Keratinocyte (primary cell): Measurements from ENCODE around the gene RNPEPL1.

Source experiments
- EZH2 ChIP-seq: IDR thresholded peaks from one replicate; pipeline ENCODE4 v1.6.1; 2012; ENCODE audit warnings: inconsistent platforms, mild to moderate bottlenecking, low read length, moderate library complexity
- TF ChIP-seq, protein P1 (sequence below), 3 experiments: IDR thresholded peaks in 1 of 3; conservative IDR thresholded peaks in 1 of 3; optimal IDR thresholded peaks in 1 of 3; 2 replicates in 2 of 3; 3 replicates in 1 of 3; pipeline versions ENCODE3 to v1.5.1; 2011; ENCODE audit warnings: low read length in 3 of 3, mild to moderate bottlenecking in 3 of 3, moderate library complexity in 2 of 3, control low read depth in 1 of 3, inconsistent platforms in 1 of 3; ENCODE audit not compliant: insufficient read depth in 2 of 3; ENCODE audit errors: extremely low read depth in 1 of 3

DNA sequence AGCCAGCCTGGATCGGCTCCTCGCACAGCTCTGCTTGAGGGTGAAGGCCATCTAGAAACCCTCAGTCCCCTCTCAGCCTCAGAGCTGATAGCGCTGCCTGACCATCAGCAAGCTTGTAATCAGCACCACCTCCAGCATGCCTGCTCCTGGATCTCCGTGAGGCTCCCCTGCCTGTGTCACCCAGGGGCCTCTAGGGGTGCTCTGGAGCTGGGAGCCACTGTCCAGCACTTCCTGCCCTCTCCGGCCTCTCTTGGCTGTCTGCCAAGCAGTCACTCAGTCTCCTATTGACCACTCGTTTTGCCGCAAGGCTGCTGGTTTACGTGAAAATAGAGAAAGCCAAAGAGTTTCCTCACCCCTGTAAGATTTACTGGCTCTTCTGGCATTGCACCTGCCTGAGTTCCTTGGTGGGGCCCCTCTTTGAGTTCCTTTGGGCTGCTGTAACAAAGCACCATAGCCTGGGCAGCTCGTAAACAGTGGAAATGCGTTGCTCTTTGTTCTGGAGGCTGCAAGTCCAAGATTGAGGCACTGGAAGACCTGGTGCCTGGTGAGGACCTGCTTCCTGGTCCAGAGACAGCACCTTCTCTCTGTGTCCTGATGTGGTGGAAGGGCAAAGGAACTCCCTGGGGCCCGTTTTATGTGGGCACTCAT is 36.1 kb downstream of the RNPEPL1 start:
- TF ChIP-seq, protein P1, sequence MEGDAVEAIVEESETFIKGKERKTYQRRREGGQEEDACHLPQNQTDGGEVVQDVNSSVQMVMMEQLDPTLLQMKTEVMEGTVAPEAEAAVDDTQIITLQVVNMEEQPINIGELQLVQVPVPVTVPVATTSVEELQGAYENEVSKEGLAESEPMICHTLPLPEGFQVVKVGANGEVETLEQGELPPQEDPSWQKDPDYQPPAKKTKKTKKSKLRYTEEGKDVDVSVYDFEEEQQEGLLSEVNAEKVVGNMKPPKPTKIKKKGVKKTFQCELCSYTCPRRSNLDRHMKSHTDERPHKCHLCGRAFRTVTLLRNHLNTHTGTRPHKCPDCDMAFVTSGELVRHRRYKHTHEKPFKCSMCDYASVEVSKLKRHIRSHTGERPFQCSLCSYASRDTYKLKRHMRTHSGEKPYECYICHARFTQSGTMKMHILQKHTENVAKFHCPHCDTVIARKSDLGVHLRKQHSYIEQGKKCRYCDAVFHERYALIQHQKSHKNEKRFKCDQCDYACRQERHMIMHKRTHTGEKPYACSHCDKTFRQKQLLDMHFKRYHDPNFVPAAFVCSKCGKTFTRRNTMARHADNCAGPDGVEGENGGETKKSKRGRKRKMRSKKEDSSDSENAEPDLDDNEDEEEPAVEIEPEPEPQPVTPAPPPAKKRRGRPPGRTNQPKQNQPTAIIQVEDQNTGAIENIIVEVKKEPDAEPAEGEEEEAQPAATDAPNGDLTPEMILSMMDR (optimal IDR thresholded peaks at IDR 0.05 in 1 of 3, IDR thresholded peaks at IDR 0.05 in 1 of 3, conservative IDR thresholded peaks at IDR 0.05 in 1 of 3; ENCODE audit: extremely low read depth in 1 of 3, insufficient read depth in 2 of 3, low read length in 3 of 3) = peak in 2 of 3 experiments; percentile 21 to 27
- no peak for TF ChIP-seq EZH2
